ENCODE results near the gene LINGO3.

LINGO3 gene

GRCh38 chr19:2311093-2311492 is 3.1 kb upstream of the LINGO3 start:
- no peak overlapping the region for H3K4me3 ChIP-seq (ENCODE audit: low read length)
- no peak for DNase-seq (ENCODE audit: low read depth)
- no peak for TF ChIP-seq CTCF (conservative IDR thresholded peaks at IDR 0.05; ENCODE audit: low read length)

- TF ChIP-seq CTCF (conservative IDR thresholded peaks at IDR 0.05; ENCODE audit: low read length) = no peak
- peak; percentile 47 for DNase-seq (ENCODE audit: low read depth)
- no peak overlapping the region for H3K4me3 ChIP-seq (ENCODE audit: low read length)
Measured at GRCh38 chr19:2309734-2310362, 1.9 kb upstream of the LINGO3 start.

GRCh38 chr19:2307518-2308012 is 389 bp downstream of the LINGO3 start:
- no peak for DNase-seq (ENCODE audit: low read depth)
- TF ChIP-seq CTCF (conservative IDR thresholded peaks at IDR 0.05; ENCODE audit: low read length) = no peak
- H3K4me3 ChIP-seq (ENCODE audit: low read length) = no peak overlapping the region

- H3K4me3 ChIP-seq (ENCODE audit: low read length) = no peak overlapping the region
- DNase-seq (ENCODE audit: low read depth) = no peak
- no peak for TF ChIP-seq CTCF (conservative IDR thresholded peaks at IDR 0.05; ENCODE audit: low read length)
Measured at GRCh38 chr19:2306971-2307370, 983 bp downstream of the LINGO3 start.

GRCh38 chr19:2306281-2306806 is 1.6 kb downstream of the LINGO3 start:
- DNase-seq (ENCODE audit: low read depth) = no peak
- no peak overlapping the region for H3K4me3 ChIP-seq (ENCODE audit: low read length)
- no peak for TF ChIP-seq CTCF (conservative IDR thresholded peaks at IDR 0.05; ENCODE audit: low read length)

GRCh38 chr19:2305452-2306280 is 2.3 kb downstream of the LINGO3 start:
- no peak for TF ChIP-seq CTCF (conservative IDR thresholded peaks at IDR 0.05; ENCODE audit: low read length)
- no peak overlapping the region for H3K4me3 ChIP-seq (ENCODE audit: low read length)
- DNase-seq (ENCODE audit: low read depth) = no peak

Measured in AG10803 (cell line).